Measurements from ENCODE around the gene CCDC97.

DNA sequence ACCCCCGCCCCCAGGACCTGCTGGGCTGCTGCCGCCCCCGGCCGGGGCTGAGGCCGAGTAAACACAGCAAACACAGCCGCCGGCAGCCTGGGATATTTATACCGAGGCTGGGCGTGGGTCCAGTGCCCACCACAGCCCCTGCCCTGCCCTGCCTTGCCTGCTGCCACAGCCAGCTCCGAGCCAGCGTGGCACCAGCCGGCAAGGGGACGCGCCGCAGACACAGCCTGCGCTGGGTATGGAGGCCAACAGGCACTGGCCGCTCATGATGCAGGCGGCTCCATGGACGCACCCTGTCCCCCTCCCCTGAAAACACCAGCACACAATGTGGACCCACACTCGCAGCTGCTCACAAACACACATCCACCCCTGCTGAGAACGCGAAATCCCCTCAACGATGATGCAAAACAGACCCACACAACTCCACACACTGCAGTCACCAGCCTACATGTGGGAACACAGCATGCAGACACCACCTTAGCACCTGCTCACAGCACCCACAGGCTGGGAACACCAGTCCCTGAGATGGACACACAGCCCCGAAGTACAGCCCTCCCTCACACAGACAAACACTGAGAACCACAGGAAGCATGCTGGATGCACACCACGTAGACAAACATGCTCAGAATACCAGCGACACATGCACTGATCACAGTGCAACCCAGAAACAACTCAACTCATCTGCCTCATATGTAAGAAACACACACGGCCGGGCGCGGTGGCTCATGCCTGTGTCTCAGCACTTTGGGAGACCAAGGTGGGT, 16.2 kb downstream of the CCDC97 start:
- TF ChIP-seq ATF3 (CRISPR knock-in tag; conservative IDR thresholded peaks at IDR 0.05) (no peak), ZNF671 (CRISPR knock-in tag; IDR thresholded peaks at IDR 0.05) (no peak), ZNF281 (CRISPR knock-in tag; IDR thresholded peaks at IDR 0.05) (no peak), ZBTB21 (CRISPR knock-in tag; IDR thresholded peaks at IDR 0.05; ENCODE audit: borderline replicate concordance) (no peak), USF2 (CRISPR knock-in tag; IDR thresholded peaks at IDR 0.05) (no peak), ESRRA (CRISPR knock-in tag; IDR thresholded peaks at IDR 0.05; ENCODE audit: borderline replicate concordance) (no peak), CTCF (IDR thresholded peaks at IDR 0.05) (no peak), KAT7 (CRISPR knock-in tag; IDR thresholded peaks at IDR 0.05; ENCODE audit: borderline replicate concordance) (no peak)
